Activated T-cell treated with anti-CD3 and anti-CD28 coated beads, Interleukin-2, amount 50 U/mL, for 48 hours (primary cell): ENCODE data around the gene LRMDA.

Experiments used
- DNase-seq, 2 experiments: peaks; one replicate each; pipeline ENCODE4 v3.0.0-alpha.2; 2020

Gene LRMDA

GRCh38 chr10:75852851-75853484 is 421.5 kb downstream of the LRMDA start:
- DNase-seq, result no peak

GRCh38 chr10:75857269-75857846 is 425.9 kb downstream of the LRMDA start:
- DNase-seq, result no peak

DNA sequence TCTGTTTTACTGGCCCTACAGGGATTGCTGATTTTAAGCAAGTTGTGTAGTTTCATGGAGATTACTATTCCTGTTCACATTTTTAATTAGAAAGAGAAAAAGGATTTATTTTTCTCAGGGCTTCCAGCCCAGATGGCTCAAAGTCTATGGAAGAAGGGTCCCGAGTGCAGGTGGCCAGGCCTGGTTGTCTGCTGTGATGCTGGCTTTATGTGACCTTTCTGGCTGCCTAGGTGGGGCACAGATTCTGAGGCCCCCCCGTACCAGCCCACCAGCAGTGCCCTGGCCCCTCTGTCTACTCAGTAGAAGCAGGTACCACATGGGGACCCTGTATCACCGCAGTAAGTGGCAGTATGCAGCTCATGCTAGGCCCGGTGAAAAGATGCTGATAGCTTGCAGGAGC is 426.5 kb downstream of the LRMDA start:
- no peak for DNase-seq

DNA sequence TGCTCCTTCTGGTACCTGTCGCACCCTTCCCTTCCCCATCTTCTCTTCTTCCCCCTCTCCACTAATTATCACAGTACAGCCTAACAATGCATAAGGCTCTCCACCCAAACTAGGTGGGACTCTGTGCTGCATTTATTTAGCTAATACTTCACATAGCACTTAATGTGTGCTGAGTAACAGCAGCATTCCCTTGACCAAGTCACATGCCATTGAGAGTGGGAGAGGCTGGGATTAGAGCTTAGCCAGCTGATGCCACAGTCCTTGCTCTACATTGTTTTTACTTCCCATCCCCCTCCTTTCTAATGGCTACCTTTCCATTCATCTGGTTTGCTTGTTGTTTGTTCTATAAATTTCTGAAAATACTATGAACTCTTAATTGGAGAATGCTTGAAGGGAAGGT is 426.9 kb downstream of the LRMDA start:
- no peak for DNase-seq

DNA sequence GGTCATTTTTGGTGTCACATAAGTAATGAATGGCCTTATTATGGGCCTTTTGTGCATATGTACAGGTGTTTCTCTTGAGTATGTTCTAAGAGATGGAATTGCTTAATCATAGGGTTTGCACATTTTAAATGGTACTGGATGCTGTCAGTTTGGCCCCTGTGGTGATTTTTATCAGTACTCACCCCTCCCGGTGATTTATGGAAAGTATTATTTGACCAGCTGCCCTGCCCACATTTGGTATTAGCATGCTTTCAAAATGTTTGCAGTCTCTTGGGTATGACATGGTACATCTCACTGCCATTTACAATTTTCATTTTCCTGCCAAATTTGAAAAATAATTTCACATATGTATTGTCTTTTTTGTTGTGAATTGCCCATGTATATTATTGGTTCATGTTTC is 427.7 kb downstream of the LRMDA start:
- no peak for DNase-seq

GRCh38 chr10:75860009-75860408 is 428.6 kb downstream of the LRMDA start:
- no peak for DNase-seq

- DNase-seq, result no peak
Observed at GRCh38 chr10:75861582-75861981, 430.2 kb downstream of the LRMDA start.

DNA sequence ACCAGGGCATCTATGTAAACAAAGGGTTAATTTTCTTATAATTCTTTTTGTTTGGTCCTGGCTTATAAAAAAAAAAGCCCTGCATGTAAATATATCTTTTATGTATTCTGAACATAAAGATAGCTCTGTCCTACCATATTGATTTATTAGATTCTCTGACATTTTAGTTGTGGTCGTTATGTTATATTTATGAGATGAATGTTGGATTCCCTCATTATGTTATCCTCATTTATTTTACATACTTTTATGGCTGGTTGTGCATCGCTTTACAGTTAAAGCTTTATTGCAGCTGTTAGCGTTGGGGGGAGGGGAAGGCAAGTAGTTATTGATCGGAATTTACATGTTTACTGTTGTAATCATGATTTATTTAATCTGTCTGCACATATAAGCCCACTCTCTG is 431.5 kb downstream of the LRMDA start:
- no peak for DNase-seq

- no peak for DNase-seq
Observed at GRCh38 chr10:75864717-75865116, 433.3 kb downstream of the LRMDA start.

- no peak for DNase-seq
Observed at GRCh38 chr10:75865413-75866299, 434.2 kb downstream of the LRMDA start.

GRCh38 chr10:75866300-75866625 is 434.8 kb downstream of the LRMDA start:
- DNase-seq, result no peak

DNA sequence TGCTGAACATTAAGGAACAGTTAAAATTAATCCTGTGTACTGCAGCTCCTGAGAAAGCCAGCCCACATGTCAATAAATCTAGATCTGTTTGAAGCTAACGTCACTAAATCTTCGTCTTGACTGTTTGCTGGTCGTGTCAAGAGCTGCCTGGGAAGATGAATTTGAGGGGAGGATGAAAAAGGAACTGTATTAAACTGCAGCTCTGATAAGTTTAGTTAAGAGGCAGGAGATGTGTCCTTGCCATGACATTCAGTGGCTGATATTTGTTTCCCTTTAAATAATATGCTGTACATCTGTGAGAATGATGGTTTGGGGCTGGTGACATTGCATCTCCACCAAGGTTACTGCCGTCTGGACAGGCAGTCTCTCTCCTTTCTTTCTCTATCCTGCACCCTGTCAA is 435.3 kb downstream of the LRMDA start:
- DNase-seq, result no peak

- DNase-seq, result no peak
Observed at GRCh38 chr10:75868574-75868973, 437.1 kb downstream of the LRMDA start.

GRCh38 chr10:75870039-75870645 is 438.7 kb downstream of the LRMDA start:
- no peak for DNase-seq

- DNase-seq, result no peak
Observed at GRCh38 chr10:75875740-75876139, 444.3 kb downstream of the LRMDA start.

DNA sequence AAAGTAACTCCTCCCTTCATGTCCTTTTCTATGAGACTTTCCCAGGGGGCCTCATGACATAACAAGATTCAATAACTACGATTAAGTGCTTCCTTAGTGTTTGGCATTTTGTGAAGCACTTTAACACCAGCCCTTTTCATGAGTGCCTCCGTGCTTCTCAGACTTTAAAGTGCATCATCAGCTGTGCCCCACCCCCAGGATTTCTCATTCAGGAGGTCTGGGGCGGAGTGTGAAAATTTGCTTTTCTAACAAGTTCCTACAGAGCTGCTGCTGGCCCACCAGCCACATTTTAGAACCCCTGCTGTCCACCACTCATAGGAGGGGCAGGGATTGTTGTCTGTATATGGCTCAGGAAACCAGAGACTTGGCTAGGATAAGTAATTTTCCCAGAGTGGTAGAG is 445.3 kb downstream of the LRMDA start:
- no peak for DNase-seq

DNA sequence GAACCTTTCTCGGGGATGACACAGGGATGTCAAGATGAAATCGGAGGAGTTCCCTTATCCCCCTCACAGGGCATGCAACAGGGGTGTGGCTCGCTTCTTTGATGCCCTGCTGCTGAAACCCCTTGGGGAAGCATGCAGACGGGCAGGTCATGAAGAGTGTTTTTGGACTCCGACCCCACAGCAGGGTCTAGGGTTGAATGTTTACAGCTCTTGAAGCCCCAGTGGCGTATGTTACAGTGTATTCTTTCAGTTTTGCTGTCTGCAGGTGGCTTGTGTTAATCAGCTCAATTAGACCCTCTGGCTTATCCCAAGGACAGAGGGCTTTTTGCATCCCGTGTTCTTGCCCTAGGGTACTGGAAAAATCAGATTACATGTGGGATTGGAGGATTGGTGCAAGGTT is 446.5 kb downstream of the LRMDA start:
- no peak for DNase-seq

GRCh38 chr10:75878586-75878985 is 447.2 kb downstream of the LRMDA start:
- no peak for DNase-seq

DNA sequence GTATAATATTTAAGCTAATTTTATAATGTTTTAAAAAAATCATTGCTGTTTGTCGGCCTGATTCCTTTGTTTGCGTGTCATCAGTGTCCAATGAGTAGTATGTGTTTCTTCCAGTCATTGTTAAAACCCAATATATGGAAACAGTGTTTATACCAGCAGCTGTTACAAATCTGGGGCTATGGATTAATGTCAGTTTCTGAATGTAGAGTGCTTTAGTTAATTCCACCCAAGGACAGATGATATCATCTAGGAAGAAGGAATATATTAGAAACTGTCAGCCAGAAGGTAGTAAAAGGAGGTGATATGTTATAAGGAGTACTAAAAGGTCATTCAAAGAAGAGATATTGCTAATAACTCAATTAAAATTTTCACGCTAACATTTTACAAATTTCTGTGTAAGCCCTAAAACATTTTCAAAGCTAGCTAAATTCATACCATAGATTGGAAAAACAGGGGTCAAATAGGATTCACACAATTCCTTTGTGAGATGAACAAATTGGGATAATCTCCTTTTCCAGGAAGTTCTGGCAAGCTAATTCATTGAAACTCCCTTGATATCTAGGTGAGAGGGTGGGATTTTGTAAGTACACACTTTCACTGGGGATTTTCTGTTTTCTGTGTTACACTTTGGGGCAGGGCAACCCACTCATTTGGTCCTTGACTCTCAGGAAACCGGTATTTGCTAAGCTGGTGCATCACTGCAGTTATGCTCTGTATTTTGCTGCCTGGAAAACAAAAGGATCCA is 448.8 kb downstream of the LRMDA start:
- DNase-seq, result no peak

DNA sequence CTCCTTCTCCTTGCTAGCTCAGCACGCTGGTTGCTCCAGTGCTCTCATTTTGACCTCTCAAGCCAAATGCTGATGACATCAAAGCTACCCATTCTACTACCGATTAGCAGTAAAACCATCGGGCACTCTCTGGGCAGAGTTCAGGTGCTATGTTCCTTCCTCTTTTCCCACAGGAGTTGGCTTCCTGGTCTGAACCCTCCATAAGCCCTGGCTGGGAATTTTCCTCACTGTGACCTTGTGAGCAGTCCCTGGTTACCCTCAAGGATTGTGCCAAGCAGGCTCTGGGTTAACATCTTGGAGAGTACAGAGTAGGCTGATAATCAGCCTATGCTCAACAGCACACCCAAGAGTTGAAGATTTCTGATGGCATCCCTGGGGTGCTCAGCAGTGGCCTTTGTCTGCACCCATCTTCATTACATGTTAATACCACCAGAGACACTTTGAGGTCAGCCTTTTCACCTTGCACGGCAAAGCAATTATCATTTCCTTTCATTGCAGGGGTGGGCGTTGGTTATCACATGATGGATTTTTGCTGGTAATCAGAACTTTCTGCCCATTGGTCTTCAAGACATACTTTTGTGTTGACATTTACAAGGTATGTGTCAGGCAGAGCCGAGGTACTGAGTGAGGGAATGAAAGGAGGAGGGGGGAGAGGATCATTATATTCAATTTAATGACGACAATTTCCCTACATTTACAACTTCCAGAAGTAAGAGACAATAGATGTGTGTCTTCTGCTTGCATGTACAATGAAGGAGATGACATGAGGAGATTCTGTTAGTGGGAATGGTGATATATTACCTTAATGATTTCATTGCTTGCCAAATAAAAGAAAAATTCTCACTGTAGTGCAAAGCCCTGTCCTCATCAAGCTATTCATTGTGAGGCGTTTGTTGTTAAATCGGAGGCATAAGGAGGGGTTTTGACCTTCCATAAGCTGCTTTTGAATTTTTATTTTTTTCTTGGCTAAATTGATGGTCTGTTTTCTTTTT is 452.0 kb downstream of the LRMDA start:
- DNase-seq, result no peak

- DNase-seq, result no peak
Observed at GRCh38 chr10:75884808-75885207, 453.4 kb downstream of the LRMDA start.

DNA sequence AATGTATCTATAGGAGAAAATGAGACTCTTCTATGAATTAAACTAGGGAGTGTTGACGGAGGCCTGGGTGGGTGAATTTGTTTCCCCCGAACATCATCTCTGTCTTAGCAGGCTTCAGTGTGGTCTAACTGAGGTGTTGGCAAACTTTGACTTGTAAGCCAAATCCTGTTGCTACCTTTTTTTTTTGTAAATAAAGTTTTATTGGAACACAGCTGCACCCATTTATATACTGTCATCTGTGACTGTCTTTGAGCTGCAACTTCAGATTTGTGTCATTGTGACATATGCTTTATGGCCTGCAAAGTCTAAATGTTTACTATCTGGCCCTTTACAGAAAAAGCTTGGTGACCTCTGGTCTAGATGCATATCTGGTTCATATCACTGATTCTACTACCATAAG is 455.9 kb downstream of the LRMDA start:
- no peak for DNase-seq
